ENCODE results near the gene SFXN1. TPM values are rescaled to one million over a fixed set of nuclear protein-coding genes. Genes with fewer than 3 reads are reported as not detected.
"Not testable (repeated sequence)": the region's sequence is repeated elsewhere in the genome, so short reads cannot be mapped to it uniquely, and the experiment has no call there.

The SFXN1 gene
- polyA plus RNA-seq, 3 donors from 2014 or later, result 24.4 to 40.3 (median 24.9) TPM

DNA sequence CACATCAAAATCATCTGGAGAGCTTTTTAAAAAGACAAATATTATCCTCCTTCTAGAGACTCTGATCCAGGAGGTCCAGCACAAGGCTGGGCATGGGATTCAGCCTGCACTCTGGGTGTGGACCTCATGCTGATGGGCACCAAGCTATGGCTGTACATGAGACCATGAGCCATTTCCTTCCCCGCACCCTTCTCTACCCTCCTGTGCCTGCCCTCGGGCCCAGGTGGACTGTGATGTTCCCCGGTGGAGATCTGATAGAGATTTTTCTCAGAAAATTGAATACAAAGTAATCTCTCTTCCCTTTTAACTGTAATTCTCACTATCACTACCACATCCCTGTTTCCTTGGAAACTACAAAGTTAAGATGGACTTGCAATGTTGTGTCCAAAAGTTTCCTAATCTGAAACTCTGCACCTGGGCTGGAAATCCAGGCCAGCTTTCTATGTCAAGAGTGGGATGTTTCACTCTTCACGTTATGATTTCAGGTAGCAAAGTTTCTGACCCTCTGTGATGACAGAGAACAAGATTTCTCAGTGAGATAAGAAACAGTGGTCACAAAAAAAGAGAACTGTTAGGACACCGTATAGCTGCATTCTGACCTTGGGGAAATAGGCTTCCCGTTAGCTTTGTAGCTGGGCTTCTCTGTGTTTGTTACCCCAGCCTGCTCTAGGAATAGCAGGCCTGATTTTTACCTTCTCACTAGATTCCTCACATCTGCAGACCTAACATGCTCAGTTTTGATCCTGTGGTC, 11.5 kb downstream of the SFXN1 start:
- no peak overlapping the region for H3K4me3 Mint-ChIP-seq
- H3K4me1 Mint-ChIP-seq, result peaks cover 27 to 53% of the 10 kb centered on the region in 2 donors
- H3K27ac Mint-ChIP-seq, result peak overlapping the region in 3 of 6 donors; percentile 14 to 66 (median 25)
- no peaks in the 10 kb centered on the region for H3K9me3 Mint-ChIP-seq
- DNase-seq, result no peak
- H3K27me3 Mint-ChIP-seq (ENCODE audit: low read depth in 3 of 3), result peaks cover 0 to under 1% (median 0%) of the 10 kb centered on the region in 3 donors
- H3K36me3 Mint-ChIP-seq, result peaks cover 15 to 45% (median 26%) of the 10 kb centered on the region in 3 donors

DNA sequence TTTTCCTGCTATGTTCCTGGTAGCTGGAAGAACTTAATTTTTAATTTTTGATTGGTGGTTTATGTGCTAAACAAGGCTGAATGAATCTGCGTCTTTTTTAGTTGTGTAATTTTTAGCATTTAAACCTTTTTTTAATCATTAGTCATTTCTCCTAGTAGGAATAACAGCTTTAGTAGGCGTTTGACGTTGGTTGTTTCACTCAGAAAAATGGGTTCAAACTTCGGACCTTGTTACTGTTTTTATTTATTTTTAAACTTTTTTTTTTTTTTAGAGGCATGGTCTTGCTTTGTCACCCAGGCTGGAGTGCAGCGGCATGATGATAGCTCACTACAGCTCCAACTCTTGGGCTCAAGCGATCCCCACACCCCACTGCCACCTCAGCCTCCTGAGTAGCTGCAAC, 12.9 kb downstream of the SFXN1 start:
- Mint-ChIP-seq H3K4me1 (peaks cover 22 to 40% of the 10 kb centered on the region in 2 donors), H3K4me3 (no peak overlapping the region), H3K27me3 (ENCODE audit: low read depth in 3 of 3) (peaks cover 0 to 2% (median 0%) of the 10 kb centered on the region in 3 donors), H3K36me3 (peaks cover 15 to 49% (median 30%) of the 10 kb centered on the region in 3 donors), H3K27ac (no peak overlapping the region), H3K9me3 (no peaks in the 10 kb centered on the region)
- no peak for DNase-seq

DNA sequence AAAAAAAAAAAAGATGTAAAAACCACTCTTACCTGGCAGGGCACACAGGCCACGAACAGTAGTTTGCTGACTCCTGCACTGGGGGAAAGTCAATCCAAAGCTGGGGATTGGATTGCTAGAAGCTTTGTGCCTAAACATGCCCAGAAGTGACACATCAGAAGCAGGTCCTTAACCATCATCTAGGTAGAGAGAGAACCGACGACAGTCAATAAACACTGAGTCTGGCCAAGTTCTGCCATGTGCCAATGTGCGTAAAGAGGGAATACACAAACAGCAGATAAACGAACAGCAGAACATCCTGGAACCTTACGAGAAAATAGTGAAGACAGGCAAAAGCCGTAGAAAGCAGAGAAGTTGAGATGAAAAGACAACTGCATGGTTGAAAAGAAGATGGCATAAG, 14.9 kb downstream of the SFXN1 start:
- Mint-ChIP-seq H3K36me3 (peaks cover 19 to 48% (median 34%) of the 10 kb centered on the region in 3 donors), H3K27ac (no peak overlapping the region), H3K9me3 (no peaks in the 10 kb centered on the region), H3K4me3 (no peak overlapping the region), H3K4me1 (peaks cover 12 to 27% of the 10 kb centered on the region in 2 donors), H3K27me3 (ENCODE audit: low read depth in 3 of 3) (peaks cover 0 to 2% (median 0%) of the 10 kb centered on the region in 3 donors)
- no peak for DNase-seq

DNA sequence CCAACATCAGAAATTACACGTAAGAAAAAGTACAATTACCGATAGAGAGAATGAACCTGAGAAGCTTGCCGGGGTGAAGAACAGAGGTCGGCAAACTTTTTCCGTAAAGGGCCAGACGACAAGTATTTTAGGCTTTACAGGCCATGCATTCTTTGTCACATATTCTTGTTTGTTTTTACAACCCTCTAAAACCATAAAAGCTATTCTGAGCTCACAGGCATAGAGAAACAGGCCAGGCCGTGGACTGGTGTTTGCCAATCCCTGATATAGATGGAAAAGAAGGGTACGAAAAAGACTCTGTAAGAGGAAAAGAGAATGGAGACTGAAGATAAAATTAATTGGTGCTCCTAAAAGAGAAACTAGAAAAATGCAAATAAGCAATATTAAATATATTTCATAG, 15.4 kb downstream of the SFXN1 start:
- peaks cover 19 to 48% (median 31%) of the 10 kb centered on the region in 3 donors for H3K36me3 Mint-ChIP-seq

DNA sequence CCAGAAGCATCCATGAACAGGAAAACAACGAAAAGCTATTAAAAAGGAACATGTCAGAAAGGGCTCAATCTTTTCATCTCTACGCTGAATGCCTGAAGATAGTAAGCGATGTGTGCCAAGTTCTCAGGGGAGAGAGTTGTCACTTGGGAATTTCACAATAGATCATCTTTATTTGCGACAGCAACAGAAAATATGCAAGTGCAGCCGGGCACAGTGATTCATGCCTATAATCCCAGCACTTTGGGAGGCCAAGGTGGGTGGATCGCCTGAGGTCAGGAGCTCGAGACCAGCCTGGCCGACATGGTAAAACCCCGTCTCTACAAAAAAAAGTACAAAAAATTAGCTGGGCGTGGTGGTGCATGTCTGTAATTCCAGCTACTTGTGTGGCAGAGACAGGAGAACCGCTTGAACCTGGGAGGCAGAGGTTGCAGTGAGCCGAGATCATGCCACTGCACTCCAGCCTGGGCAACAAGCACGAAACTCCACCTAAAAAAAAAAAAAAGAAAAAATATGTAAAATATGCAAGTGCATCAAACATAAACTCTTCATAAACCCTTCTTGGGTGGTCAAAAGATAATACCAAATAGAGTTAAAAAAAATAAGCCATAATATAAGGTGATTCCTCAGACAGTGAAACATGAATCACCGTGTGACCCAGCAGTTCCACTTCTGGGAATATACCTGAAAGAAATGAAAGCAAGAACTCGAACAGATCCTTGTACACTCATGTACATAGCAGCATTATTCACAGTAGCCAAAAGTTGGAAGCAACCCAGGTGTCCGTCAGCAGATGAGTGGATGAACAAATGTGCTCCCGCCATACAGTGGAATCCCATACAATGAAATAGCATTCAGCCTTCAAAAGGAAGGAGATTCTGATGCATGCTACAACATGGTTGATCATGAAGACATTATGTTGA, 16.2 kb downstream of the SFXN1 start:
- H3K36me3 Mint-ChIP-seq, result peaks cover 23 to 53% (median 32%) of the 10 kb centered on the region in 3 donors

More for the DNA sequence above, 15.4 kb downstream of the SFXN1 start:
- no peak overlapping the region for H3K27ac Mint-ChIP-seq
- H3K9me3 Mint-ChIP-seq, result no peaks in the 10 kb centered on the region
- no peak for DNase-seq
- H3K4me1 Mint-ChIP-seq, result peaks cover 12 to 23% of the 10 kb centered on the region in 2 donors
- H3K27me3 Mint-ChIP-seq (ENCODE audit: low read depth in 3 of 3), result peaks cover 0 to 2% (median 0%) of the 10 kb centered on the region in 3 donors
- no peak overlapping the region for H3K4me3 Mint-ChIP-seq

DNA sequence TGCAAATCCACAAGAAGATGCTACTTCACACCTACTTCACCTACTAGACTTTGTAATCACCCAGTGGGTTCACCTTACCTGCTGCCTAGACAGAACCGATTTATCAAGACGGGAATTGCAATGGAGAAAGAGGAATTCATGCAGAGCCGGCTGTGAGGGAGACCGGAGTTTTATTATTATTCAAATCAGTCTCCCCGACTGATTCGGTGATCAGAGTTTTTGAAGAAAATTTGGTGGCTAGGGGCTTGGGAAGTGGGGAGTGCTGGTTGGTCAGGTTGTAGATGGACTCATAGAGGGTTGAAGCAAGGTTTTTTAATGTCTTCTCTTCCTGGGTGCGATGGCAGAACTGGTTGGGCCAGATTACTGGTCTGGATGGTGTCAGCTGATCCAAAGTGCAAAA, 23.4 kb downstream of the SFXN1 start:
- Mint-ChIP-seq H3K9me3 (no peaks in the 10 kb centered on the region), H3K4me1 (peaks cover 0 to 6% of the 10 kb centered on the region in 2 donors), H3K27ac (no peak overlapping the region), H3K36me3 (peaks cover 13 to 31% (median 24%) of the 10 kb centered on the region in 3 donors), H3K4me3 (no peak overlapping the region), H3K27me3 (ENCODE audit: low read depth in 3 of 3) (peaks cover 0 to 1% (median 0%) of the 10 kb centered on the region in 3 donors)
- DNase-seq, result no peak

More for the DNA sequence above, 16.2 kb downstream of the SFXN1 start:
- H3K27ac Mint-ChIP-seq, result peak overlapping the region in 1 of 6 donors; percentile 3
- peaks cover 7 to 15% of the 10 kb centered on the region in 2 donors for H3K4me1 Mint-ChIP-seq
- H3K4me3 Mint-ChIP-seq, result no peak overlapping the region
- H3K9me3 Mint-ChIP-seq, result no peaks in the 10 kb centered on the region
- peaks cover 0 to 2% (median 0%) of the 10 kb centered on the region in 3 donors for H3K27me3 Mint-ChIP-seq (ENCODE audit: low read depth in 3 of 3)
- no peak for DNase-seq

DNA sequence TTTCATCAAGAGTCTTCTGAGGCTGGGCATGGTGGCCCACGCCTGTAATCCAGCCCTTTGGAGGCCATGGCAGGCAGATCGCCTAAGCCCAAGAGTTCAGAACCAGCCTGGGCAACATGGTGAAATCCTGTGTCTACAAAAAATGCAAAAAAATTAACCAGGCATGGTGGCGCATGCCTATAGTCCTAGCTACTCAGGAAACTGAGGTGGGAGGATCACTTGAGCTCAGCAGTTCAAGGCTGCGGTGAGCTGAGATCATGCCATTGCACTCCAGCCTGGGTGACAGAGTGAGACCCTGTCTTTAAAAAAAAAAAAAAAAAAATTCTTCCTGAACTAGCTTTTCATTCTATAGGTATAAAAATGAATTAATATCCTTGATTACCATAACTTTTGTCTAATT, 29.3 kb downstream of the SFXN1 start:
- peak overlapping the region in 1 of 6 donors; percentile 9 for H3K27ac Mint-ChIP-seq
- H3K4me1 Mint-ChIP-seq; H3K4me3 Mint-ChIP-seq; DNase-seq; H3K27me3 Mint-ChIP-seq (ENCODE audit: low read depth in 3 of 3); H3K9me3 Mint-ChIP-seq: not testable (repeated sequence)
- H3K36me3 Mint-ChIP-seq, result peaks cover 18 to 27% (median 21%) of the 10 kb centered on the region in 3 donors

DNA sequence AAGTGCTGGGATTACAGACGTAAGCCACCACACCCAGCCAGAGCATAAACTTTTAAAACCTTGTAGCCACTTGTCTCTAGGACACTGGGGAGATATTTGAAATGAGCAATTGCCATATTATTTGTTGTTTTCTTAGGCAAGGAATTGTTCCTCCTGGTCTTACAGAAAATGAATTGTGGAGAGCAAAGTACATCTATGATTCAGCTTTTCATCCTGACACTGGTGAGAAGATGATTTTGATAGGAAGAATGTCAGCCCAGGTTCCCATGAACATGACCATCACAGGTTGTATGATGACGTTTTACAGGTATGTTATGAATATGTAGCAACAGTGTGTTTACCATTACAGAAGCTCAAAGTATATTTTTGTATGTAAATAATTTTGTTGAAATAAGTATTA, 30.5 kb downstream of the SFXN1 start:
- no peak for DNase-seq
- peaks cover 26 to 34% (median 28%) of the 10 kb centered on the region in 3 donors for H3K36me3 Mint-ChIP-seq
- H3K27me3 Mint-ChIP-seq (ENCODE audit: low read depth in 3 of 3), result peaks cover 0 to 2% (median 0%) of the 10 kb centered on the region in 3 donors
- H3K4me3 Mint-ChIP-seq, result no peak overlapping the region
- no peak overlapping the region for H3K27ac Mint-ChIP-seq
- H3K9me3 Mint-ChIP-seq, result no peaks in the 10 kb centered on the region
- peaks cover 7 to 10% of the 10 kb centered on the region in 2 donors for H3K4me1 Mint-ChIP-seq

DNA sequence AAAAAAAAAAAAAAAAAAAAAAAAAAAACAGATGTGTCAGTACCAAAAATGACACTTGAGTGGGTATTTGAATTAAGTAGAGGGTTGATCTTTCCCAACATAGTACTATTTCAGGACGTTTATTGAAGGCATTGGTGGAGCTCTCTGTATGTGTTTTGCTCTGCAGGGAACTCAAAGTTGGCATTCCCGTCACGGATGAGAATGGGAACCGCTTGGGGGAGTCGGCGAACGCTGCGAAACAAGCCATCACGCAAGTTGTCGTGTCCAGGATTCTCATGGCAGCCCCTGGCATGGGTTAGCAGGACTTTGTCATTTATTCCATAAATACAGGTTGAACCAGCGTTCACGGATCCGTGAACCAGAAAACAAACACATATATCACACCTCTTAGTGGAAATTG, 34.9 kb downstream of the SFXN1 start:
- Mint-ChIP-seq H3K4me3 (no peak overlapping the region), H3K27ac (no peak overlapping the region), H3K4me1 (peaks cover 5 to 12% of the 10 kb centered on the region in 2 donors), H3K9me3 (no peaks in the 10 kb centered on the region), H3K36me3 (peaks cover 48 to 71% (median 67%) of the 10 kb centered on the region in 3 donors), H3K27me3 (ENCODE audit: low read depth in 3 of 3) (peaks cover 0 to 2% (median 0%) of the 10 kb centered on the region in 3 donors)
- DNase-seq, result no peak

DNA sequence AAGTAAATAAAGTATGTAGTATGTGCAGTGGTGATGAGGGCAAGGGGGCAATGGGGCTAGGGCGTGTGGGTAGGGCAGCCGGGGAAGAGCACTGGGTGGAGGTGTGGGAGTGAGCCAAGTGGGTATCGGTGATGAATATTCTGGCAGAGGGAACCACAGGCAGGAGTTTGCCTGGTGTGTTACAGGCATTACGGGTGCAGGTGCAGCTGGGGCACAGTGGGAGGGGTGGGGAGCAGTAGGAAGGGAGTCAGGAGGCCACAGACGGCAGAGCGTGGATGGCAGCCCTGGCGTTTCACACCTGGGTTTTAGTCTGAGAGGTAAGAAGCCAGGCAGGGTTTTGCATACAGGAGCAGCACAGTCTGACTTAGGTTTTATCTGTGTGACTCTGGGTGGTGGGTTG, 35.4 kb downstream of the SFXN1 start:
- no peak for DNase-seq
- H3K36me3 Mint-ChIP-seq, result peaks cover 52 to 76% (median 71%) of the 10 kb centered on the region in 3 donors
- peaks cover 5 to 17% of the 10 kb centered on the region in 2 donors for H3K4me1 Mint-ChIP-seq
- H3K4me3 Mint-ChIP-seq, result no peak overlapping the region
- no peaks in the 10 kb centered on the region for H3K9me3 Mint-ChIP-seq
- peaks cover 0 to 2% (median 0%) of the 10 kb centered on the region in 3 donors for H3K27me3 Mint-ChIP-seq (ENCODE audit: low read depth in 3 of 3)
- no peak overlapping the region for H3K27ac Mint-ChIP-seq

DNA sequence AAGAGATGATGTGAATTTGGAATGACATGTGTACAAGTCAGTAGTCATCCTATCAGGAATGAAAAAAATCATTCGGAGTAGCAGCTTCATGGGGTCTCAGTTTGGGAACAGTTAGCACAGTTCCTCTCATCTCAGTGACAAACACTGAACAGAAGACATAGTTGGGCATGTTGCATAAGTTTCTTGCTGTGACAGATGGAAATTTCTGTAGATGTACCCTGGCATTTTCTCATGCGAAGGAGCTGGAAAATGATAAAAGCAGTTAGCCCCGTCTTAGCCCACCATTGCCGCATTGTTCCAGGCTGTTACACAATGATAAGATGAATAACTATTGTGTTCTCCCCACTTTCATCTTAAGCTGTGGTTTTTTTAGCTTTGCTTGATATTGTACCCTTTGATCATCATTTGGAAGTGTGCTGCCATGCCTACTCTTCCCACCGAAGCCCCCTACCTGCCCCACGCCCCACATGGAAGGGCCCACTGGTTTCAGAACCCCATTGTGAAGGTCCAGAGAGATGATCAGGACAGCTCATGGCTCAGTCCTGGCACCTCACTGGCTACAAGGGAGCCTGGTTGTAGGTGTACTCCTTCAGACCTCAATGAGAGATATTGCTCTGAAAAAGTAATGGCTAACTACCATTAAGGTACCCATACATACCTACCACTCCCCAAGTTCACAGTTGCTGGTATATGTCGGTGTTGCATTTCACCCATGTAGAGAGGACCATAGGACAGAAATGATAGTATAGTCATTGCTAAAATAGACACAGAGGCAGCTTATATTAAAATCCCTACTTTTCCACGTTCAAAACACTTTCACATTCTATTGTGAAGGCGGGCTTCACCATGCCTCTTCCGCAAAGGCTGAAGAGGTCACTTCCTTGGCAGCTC, 38.8 kb downstream of the SFXN1 start:
- H3K36me3 Mint-ChIP-seq, result peaks cover 49 to 67% (median 54%) of the 10 kb centered on the region in 3 donors
- peaks cover 0 to 4% (median 2%) of the 10 kb centered on the region in 3 donors for H3K27me3 Mint-ChIP-seq (ENCODE audit: low read depth in 3 of 3)
- no peaks in the 10 kb centered on the region for H3K9me3 Mint-ChIP-seq
- H3K4me3 Mint-ChIP-seq, result no peak overlapping the region
- DNase-seq, result no peak
- H3K27ac Mint-ChIP-seq, result peak overlapping the region in 1 of 6 donors; percentile 33
- H3K4me1 Mint-ChIP-seq, result peaks cover 28 to 49% of the 10 kb centered on the region in 2 donors

DNA sequence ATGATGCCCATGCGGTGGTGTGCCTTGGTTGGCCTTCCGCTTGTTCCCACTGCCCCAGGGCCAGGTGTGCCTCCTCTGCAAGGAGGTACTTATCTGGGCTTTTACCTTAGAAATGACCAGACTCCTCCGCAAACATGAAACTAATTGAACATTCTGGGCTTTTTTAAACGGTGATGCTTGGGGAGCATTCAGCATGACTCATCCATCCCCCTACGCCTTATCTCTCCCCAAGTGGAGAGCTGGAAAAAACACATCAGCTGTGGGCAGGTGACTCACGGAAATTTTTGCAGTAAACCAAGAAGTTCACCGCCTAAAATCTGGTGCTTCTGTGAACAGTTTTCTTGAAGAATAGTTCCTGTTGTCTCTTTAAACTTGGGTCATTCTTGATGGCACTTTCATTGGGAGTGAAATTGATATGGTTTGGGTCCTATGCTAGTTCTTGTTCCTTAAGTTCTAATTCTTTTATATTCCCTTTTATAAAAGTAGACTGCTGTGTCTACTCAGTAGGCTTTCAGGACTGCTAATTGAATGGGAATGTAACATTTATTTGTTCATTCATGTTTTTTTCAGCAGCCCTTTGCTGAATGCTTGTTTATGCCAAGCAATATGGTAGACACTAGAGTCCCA, 39.6 kb downstream of the SFXN1 start:
- Mint-ChIP-seq H3K9me3 (no peaks in the 10 kb centered on the region), H3K27me3 (ENCODE audit: low read depth in 3 of 3) (peaks cover 0 to 4% (median 2%) of the 10 kb centered on the region in 3 donors), H3K27ac (no peak overlapping the region), H3K4me1 (peaks cover 35 to 57% of the 10 kb centered on the region in 2 donors), H3K36me3 (peaks cover 49 to 68% (median 52%) of the 10 kb centered on the region in 3 donors), H3K4me3 (no peak overlapping the region)
- no peak for DNase-seq
